Type B pancreatic cell (in vitro differentiated cells): ENCODE results near the gene TRIM25. TPM values are rescaled to one million over a fixed set of nuclear protein-coding genes. Genes with fewer than 3 reads are reported as not detected.

ENCODE experiments used
- DNase-seq: peaks from one replicate; pipeline ENCODE4 v3.0.0; 2021; ENCODE audit warnings: mixed read lengths; ENCODE audit not compliant: unreplicated experiment; ENCODE audit errors: extremely low spot score
- H3K27ac Mint-ChIP-seq: 2 replicates; pipeline ENCODE4 v1.8.0; 2021; ENCODE audit warnings: mild to moderate bottlenecking, mixed read lengths
- H3K27me3 Mint-ChIP-seq: 2 replicates; pipeline ENCODE4 v1.8.0; 2021; ENCODE audit warnings: mixed read lengths
- H3K36me3 Mint-ChIP-seq: 2 replicates; pipeline ENCODE4 v1.8.0; 2021; ENCODE audit warnings: mixed read lengths
- H3K4me1 Mint-ChIP-seq: one replicate; pipeline ENCODE4 v1.8.0; 2021; ENCODE audit warnings: mixed read lengths; ENCODE audit not compliant: unreplicated experiment
- H3K4me3 Mint-ChIP-seq: 2 replicates; pipeline ENCODE4 v1.8.0; 2021; ENCODE audit warnings: mild to moderate bottlenecking, mixed read lengths
- H3K9me3 Mint-ChIP-seq: 2 replicates; pipeline ENCODE4 v1.8.0; 2021; ENCODE audit warnings: mixed read lengths
- total RNA-seq: library from RNA; stranded (reverse); gene quantifications from 2 replicates; pipeline ENCODE4 v1.2.1, GENCODE V29; 2021; ENCODE audit warnings: low replicate concordance
- TF ChIP-seq, protein P1 (sequence below): fragments of 200-600 bp; sonication (generic); conservative IDR thresholded peaks from 2 replicates; pipeline ENCODE4 v1.5.0; 2021; ENCODE audit warnings: antibody characterized with exemption, mild to moderate bottlenecking

TRIM25 gene
- total RNA-seq, 1 donor from 2014 or later: 43.4 TPM

DNA sequence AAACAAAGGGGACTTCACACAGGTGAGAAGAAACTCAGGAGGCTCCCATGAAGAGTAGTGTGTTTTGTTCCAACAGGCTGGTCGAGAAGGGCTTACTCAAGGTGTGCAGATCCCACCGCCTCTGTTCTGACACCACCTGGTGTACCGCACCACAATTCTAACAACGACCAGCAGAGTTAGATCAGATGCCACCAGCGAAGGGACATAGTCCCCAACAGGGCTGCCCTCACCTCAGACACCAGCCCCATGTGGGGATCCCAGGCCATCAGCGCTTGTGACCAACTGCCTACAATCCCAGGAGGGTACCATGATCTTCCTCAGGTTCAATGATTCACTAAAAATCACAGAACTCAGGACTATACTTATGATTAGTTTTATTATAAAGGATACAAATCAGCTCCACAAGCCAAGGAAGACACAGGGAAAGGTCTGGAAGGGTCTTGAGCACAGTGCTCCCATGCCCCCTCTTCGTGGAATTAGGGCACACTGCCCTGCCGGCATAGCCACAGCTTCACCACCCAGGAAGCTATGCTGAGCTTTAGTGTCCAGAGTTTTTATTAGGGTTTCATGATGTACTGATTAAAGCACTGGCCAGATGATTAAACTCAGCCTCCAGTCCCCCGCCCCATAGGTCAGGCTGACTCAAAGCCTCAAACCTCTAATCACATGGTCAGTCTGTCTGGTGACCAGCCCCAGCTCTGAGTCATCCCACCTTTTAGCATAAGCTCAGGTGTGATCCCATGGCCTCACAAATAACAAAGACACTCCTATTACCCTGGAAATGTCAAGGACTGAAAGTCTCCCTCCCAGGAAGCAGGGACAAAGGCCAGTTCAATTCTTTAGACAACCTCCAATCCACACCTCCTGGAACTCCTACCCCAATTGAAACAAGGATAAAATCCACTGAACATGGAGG, 26.0 kb downstream of the TRIM25 start:
- H3K4me1 Mint-ChIP-seq: peaks cover 6% of the 10 kb centered on the region
- peaks cover 7% of the 10 kb centered on the region for H3K9me3 Mint-ChIP-seq
- H3K27me3 Mint-ChIP-seq: no peaks in the 10 kb centered on the region
- TF ChIP-seq, protein P1, sequence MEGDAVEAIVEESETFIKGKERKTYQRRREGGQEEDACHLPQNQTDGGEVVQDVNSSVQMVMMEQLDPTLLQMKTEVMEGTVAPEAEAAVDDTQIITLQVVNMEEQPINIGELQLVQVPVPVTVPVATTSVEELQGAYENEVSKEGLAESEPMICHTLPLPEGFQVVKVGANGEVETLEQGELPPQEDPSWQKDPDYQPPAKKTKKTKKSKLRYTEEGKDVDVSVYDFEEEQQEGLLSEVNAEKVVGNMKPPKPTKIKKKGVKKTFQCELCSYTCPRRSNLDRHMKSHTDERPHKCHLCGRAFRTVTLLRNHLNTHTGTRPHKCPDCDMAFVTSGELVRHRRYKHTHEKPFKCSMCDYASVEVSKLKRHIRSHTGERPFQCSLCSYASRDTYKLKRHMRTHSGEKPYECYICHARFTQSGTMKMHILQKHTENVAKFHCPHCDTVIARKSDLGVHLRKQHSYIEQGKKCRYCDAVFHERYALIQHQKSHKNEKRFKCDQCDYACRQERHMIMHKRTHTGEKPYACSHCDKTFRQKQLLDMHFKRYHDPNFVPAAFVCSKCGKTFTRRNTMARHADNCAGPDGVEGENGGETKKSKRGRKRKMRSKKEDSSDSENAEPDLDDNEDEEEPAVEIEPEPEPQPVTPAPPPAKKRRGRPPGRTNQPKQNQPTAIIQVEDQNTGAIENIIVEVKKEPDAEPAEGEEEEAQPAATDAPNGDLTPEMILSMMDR: no peak
- no peak overlapping the region for H3K27ac Mint-ChIP-seq
- H3K4me3 Mint-ChIP-seq: no peak overlapping the region
- peaks cover 30% of the 10 kb centered on the region for H3K36me3 Mint-ChIP-seq
- DNase-seq: no peak

DNA sequence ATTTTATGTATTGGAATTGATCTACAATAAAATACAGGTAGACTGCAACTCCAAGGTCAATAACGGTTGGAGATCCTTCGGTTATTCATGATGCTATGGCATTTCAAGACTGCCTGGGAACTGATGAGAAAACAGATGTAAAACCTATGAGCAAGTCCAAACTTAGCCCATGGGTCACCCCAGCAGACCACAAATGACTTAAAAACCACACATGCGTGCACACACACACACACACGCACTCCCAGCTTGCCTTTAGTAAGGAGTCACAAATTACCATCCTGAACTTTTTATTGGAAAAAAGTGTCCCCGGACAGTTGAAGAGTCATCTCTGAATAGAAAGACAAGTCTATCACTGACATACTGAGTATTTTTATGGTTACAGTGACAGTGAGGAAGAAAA, 26.7 kb downstream of the TRIM25 start:
- Mint-ChIP-seq H3K4me1 (peaks cover 6% of the 10 kb centered on the region), H3K4me3 (no peak overlapping the region), H3K9me3 (peaks cover 7% of the 10 kb centered on the region), H3K36me3 (peaks cover 23% of the 10 kb centered on the region), H3K27me3 (no peaks in the 10 kb centered on the region), H3K27ac (no peak overlapping the region)
- TF ChIP-seq, protein P1: no peak
- no peak for DNase-seq

DNA sequence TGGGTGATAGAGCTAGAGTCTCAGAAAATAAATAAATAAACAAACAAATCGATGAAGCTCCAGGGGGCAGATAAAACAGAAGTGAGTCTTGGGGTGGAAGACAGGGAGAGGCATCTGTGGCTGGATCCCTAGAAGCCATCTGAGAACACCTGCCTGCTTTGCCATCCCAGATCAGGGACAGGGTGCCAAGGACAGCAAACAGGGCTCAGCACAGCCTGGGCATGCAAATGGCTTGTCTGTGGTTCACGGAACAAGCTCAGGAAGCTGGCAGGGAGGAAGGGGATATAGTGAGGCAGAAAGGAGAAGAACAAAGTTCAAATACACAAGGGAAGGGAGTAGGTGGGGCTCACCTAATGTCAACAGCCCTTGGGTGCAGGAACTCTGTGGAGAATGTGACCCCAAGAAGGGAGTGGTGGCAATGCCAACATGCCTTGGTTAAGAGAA, 27.5 kb downstream of the TRIM25 start:
- TF ChIP-seq, protein P1: no peak
- no peak overlapping the region for H3K4me3 Mint-ChIP-seq
- H3K27me3 Mint-ChIP-seq: no peaks in the 10 kb centered on the region
- no peak overlapping the region for H3K27ac Mint-ChIP-seq
- H3K36me3 Mint-ChIP-seq: peaks cover 22% of the 10 kb centered on the region
- DNase-seq: no peak
- H3K9me3 Mint-ChIP-seq: peaks cover 7% of the 10 kb centered on the region
- H3K4me1 Mint-ChIP-seq: peaks cover 6% of the 10 kb centered on the region

DNA sequence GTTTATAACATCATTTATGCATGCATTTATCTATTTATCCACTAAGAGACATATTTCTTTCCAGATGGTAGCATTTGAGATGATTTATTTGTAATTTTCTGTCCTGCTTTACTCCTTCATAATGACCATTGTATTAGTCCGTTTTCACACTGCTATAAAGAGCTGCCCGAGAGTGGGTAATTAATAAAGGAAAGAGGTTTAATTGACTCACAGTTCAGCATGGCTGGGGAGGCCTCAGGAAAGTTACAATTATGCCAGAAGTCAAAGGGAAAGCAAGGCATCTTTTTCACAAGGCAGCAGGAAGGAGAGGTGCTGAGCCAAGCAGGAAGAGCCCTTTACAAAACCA, 28.6 kb downstream of the TRIM25 start:
- Mint-ChIP-seq H3K4me1 (peaks cover 6% of the 10 kb centered on the region), H3K9me3 (peaks cover 7% of the 10 kb centered on the region), H3K27ac (no peak overlapping the region), H3K4me3 (no peak overlapping the region), H3K36me3 (peaks cover 18% of the 10 kb centered on the region), H3K27me3 (no peaks in the 10 kb centered on the region)
- no peak for DNase-seq
- TF ChIP-seq, protein P1: no peak

DNA sequence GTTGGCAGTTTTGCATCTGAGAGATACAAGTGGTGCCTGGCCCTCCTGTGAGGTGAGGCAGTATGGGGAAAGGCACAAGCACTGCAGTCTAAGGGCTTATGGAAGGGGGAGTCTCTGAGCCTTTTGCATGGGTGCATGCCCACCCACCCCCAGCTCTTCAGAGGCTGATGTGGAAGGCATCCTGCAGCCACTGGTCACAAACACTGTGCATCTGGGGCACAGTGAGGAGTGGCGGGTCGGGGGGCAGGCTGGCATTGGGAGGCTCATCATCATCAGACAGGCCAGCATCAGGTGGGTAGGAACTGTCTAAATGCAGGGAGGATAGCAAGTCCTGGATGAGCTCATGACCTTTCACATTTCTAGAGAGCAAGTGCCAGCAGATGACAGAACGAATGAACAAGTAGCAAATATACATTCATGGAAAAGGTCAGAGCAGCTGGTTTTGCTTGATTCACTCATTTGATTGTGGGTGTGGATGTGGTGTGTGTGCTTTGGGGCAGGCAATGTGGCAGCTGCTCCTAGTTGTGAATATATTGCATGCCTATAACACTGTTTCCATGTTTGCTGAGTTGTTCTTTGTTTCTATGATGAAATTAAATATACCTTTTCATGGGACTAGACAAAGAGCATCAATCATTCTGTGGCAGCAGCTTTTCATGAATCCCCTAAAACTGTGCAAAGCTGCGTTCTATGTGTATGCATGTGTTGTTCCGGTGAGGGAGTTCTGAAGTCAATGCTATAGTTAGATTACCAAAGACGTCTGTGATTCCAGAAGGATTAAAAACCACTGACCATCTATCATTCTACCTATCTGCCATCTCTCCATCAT, 29.2 kb downstream of the TRIM25 start:
- no peak overlapping the region for H3K4me3 Mint-ChIP-seq
- peaks cover 6% of the 10 kb centered on the region for H3K4me1 Mint-ChIP-seq
- peaks cover 7% of the 10 kb centered on the region for H3K9me3 Mint-ChIP-seq
- no peak overlapping the region for H3K27ac Mint-ChIP-seq
- no peaks in the 10 kb centered on the region for H3K27me3 Mint-ChIP-seq
- DNase-seq: no peak
- peaks cover 18% of the 10 kb centered on the region for H3K36me3 Mint-ChIP-seq
- TF ChIP-seq, protein P1: no peak
